HG02623 (cell line): ENCODE results near the gene B3GALT6.
A peak's percentile ranks its signal among the peaks of the same experiment; 100 is the strongest.

ENCODE experiments used
- ATAC-seq: cut with Tn5 transposase; IDR thresholded peaks from one replicate; pipeline ENCODE4 v1.9.1; 2021; ENCODE audit warnings: moderate library complexity; ENCODE audit not compliant: unreplicated experiment

Gene B3GALT6

DNA sequence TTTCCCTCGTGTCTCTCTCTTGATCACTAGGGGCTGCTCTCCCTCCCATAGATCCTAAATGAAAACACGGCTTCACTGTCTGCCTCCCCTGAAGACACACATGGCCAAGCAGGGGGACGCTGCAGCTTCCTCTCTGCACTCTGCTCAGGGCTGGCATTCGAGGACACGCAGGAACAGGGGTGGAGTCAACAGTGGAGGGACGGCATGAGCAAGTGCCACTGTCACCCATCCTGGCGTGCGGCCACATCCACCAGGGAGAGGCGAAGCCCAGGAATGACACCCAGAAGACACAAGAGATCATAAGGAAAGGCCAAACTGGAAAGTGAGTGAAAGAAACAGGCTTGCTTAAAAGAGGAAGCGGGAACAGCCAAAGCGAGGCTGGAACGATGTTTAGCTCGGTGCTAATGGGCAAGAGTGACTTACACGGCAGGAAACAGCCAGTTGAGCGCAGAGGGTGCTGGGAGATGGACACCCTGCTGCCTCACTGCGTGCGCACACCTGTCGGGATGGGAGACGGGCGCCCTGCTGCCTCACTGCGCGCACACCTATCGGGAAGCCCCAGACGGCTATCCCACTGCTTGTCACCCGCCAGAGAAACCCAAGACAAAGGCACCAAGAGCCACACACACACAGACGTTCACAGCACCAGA is 28.0 kb downstream of the B3GALT6 start:
- ATAC-seq = no peak

DNA sequence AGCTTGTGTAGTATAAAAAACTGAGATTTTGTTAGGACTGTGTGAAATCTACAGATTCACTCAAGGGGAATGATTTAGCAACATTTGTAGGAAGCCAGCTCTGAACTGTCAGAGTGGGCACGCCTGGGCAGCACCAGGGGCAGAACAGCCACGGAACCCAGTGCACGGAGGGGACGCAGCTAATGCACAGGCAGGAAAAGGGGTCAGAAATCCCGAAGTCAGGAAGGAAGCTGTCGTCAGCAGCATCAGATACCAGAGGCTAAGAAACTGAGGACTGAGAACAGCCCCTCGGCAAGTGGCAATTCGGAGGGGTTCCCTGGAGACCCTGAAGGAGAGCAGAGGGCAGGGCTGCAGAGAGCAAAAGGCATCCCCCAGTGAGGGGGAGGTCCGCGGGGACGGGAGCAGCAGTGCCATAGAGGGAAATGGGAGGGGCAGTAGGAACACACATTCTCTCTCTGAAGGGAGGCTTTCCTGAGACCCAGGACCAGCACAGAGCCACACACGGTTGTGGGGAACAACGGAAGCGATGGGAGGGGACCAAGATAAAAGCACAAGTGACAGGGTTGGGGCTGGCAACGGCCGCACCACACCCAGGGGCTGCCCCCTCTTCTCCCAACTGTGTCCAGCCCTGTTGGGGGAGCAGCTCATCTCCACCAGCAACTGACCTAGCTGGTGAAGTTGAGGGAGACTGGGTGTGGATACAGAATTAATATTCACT is 29.0 kb downstream of the B3GALT6 start:
- no peak for ATAC-seq

DNA sequence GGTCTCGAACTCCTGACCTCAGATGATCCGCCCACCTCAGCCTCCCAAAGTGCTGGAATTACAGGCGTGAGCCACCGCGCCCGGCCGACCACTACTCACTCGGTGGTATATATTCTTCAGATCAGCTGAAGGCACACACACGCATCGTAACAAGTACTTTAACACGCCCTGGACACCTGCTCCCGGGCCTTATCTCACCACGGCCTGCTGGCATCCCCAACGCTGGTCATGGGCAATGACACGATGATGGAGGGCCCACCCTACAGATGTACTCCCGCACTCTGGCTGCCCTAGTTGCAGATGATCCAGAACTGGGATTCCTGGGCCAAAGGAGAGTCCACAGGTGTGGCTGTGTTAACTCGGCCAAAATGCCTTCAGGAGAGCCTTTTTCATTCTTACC is 30.0 kb downstream of the B3GALT6 start:
- no peak for ATAC-seq

DNA sequence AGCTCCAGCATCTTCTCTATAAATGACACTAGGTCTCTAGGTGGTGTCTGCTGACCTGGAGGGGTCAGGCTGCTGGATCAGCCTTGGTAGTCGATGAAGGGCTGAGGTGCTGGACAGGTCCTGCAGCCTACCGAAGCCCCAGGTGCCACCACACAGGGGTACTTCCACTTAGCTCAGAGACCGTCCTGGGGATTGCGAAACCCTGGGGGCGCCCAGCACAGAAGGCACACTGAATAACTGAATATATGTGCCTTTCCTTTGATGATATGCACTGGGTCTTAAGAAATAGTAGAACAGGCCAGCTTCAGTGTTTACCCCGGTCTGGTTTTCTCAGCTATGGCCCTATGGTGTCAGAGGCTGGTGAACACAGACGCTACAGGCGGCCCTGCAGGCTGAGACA is 30.7 kb downstream of the B3GALT6 start:
- ATAC-seq = no peak

- no peak for ATAC-seq
Measured at GRCh38 chr1:1264026-1264425, 32.0 kb downstream of the B3GALT6 start.

GRCh38 chr1:1264868-1265272 is 32.8 kb downstream of the B3GALT6 start:
- ATAC-seq = no peak

DNA sequence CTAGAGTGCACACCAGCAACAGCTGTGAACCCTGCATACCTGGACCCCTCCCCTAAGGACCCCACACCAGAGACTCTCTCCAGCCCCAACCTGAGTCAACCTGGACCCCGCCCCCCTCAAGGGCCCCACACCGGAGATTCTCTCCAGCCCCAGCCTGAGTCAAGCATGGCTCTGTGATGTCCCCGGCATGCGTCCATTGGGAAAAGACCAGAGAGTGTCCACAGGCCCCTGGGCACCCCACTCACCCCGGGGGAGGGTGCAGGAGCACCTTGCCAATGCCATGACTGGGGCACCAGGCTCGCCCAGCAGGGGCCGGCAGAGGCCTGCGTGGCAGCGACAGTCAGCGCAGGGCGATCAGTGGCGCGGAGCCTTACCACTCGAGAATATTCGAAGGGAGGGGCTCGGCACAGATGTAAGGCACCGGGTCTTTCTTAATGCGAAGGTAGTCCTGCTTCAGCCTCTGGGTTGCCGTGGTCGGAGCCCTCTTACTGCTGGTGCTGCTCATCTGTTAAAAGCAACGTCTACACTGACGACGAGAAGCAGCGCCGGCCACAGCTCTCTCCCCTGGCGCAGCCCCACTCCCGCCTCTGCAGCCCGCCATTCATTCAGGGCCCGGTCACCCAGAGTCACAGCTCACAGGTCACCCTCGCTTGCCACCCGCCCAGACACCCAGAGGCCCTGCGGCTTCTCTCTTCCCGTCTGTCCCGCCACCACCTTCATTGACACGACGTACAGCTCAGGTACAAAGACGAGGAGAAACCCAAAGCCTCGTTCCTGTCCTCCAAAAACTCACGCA is 35.6 kb downstream of the B3GALT6 start:
- ATAC-seq = no peak

- ATAC-seq = no peak
Measured at GRCh38 chr1:1268284-1268682, 36.2 kb downstream of the B3GALT6 start.

DNA sequence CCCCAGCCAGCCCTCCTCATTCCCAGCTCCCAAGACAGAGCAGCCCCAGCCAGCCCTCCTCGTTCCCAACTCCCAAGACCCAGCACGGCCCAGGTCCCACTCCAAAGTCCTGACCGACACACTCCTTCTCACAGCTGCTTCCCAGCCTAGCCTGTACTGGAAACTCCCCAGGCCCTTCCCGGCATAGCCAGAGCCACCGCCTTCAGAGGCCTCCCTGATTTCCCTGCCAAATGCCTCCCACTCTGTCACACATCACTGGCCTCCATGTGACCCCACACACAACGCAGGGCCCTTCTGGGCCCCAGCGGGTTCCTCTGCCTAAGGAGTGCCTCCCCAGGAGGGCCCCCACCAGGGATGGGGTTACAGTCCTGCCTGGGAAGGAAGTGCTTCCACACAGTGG is 38.8 kb downstream of the B3GALT6 start:
- ATAC-seq = no peak

- ATAC-seq = no peak
Measured at GRCh38 chr1:1272341-1273208, 40.5 kb downstream of the B3GALT6 start.

GRCh38 chr1:1273209-1273511 is 41.1 kb downstream of the B3GALT6 start:
- ATAC-seq = peak; percentile 7

GRCh38 chr1:1273512-1274298 is 41.7 kb downstream of the B3GALT6 start, which contains the start of gene UBE2J2:
Gene UBE2J2 (minus strand): TSS chr1:1273854. CDS start chr1:1267992, 5,862 bp downstream.
- ATAC-seq = peak; percentile 80

DNA sequence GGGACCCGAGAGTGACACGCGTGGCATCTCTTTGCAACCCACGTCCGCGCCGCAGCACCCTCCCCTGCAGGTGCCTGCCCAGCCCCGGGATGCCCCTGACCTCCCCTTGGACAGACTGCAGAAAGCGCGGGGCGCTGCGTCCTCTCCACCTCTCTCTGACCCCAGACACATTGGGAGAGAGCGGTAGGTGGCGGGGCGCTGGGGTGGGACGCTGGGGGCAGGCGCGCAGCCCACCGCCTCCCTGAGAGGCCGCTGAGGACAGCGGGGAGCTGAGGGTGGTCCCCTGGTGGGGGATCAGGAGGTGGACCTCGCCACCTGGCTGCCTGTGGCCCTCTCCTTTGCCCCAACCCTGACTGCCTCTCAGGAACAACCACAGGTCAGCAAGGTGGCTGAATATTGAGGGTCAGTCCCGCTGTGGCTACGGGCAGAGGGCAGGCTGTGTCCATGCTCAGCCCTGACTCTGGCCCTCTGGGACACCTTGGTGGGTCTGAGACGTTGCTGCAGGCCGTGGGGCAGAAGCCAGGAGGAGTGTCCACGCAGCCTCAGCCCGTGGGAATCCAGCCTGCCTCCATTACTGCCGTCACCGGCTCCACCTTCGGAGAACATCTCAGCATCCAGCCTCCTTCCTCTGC is 42.4 kb downstream of the B3GALT6 start:
- no peak for ATAC-seq

- ATAC-seq = no peak
Measured at GRCh38 chr1:1274931-1275431, 42.9 kb downstream of the B3GALT6 start.

- ATAC-seq = no peak
Measured at GRCh38 chr1:1275836-1276235, 43.8 kb downstream of the B3GALT6 start.

- no peak for ATAC-seq
Measured at GRCh38 chr1:1278620-1279019, 46.6 kb downstream of the B3GALT6 start.

- ATAC-seq = no peak
Measured at GRCh38 chr1:1279028-1279427, 47.0 kb downstream of the B3GALT6 start.

DNA sequence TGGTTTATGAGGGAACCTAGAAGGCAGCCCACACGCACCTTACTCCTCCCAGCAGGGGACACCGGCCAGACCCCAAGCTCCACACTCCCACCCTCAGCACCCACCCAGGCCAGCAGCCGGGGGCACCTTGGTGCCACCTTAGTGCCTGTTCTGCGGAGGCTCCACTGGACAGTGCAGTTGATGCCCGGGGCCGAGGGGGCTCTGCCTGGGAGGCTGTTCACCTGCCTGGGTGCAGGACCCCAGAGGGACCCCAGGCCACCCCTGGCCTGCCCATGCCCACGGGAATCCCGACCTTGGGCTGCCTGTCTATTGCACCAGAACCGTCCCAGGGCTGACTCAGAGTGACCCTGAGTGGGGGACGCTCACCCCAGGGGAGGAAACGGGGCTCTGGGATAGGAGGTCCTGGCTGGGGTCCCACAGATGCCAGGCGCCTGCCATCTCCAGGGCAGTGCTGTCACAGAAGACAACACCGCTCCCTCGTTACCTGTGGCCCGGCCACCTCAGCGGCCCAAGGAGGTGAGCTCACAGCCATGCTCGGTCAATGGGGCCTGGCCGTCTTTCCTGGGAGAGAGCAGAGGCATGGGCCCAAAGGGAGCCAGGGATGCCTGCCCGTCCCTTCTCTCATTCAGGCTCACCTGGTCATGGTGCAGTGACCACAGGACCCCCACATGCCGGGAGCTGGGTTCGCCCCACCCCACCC is 48.9 kb downstream of the B3GALT6 start:
- no peak for ATAC-seq
